ENCODE data around the gene VKORC1. TPM values are rescaled to one million over a fixed set of nuclear protein-coding genes. Genes with fewer than 3 reads are reported as not detected.
"Not testable (repeated sequence)": the region's sequence is repeated elsewhere in the genome, so short reads cannot be mapped to it uniquely, and the experiment has no call there.

The VKORC1 gene
- total and polyA plus RNA-seq, 2 donors (not counting 1 experiment from before 2014, with no cell fraction given) = 118 to 301 TPM

GRCh38 chr16:31107465-31107867 lies 12.9 kb upstream of the VKORC1 start:
- TF ChIP-seq CTCF (conservative IDR thresholded peaks at IDR 0.05 in 1 of 2, IDR thresholded peaks at IDR 0.05 in 1 of 2; ENCODE audit: low read depth in 1 of 2, low read length in 2 of 2) (no peak), EZH2 (IDR thresholded peaks at IDR 0.05; ENCODE audit: low read length, missing control alignments) (no peak)
- H3K4me2 ChIP-seq (ENCODE audit: extremely low read depth, insufficient read depth, low read length) = peak overlapping the region; percentile 83
- H3K27me3 ChIP-seq (ENCODE audit: control insufficient read depth, insufficient read depth, low read length) = no peaks in the 10 kb centered on the region
- no peak overlapping the region for H2AFZ ChIP-seq (ENCODE audit: low read length)
- no peaks in the 10 kb centered on the region for H3K9me3 ChIP-seq (ENCODE audit: control insufficient read depth, insufficient read depth, low read depth, low read length)
- no peak overlapping the region for H3K9ac ChIP-seq (ENCODE audit: insufficient read depth, low read length)
- H3K27ac ChIP-seq (ENCODE audit: insufficient read depth, low read length) = no peak overlapping the region
- H3K4me1 ChIP-seq (ENCODE audit: control insufficient read depth, extremely low read depth, insufficient read depth, low read length) = peaks cover 3% of the 10 kb centered on the region
- no peak for DNase-seq (ENCODE audit: low read depth in 2 of 2)
- no peaks in the 10 kb centered on the region for H4K20me1 ChIP-seq (ENCODE audit: control insufficient read depth, extremely low read depth, insufficient read depth, low read length)
- peaks cover 9% of the 10 kb centered on the region for H3K79me2 ChIP-seq (ENCODE audit: control insufficient read depth, insufficient read depth, low read length)
- H3K36me3 ChIP-seq (ENCODE audit: control insufficient read depth, insufficient read depth, low read length) = peaks cover 19% of the 10 kb centered on the region
- peak overlapping the region in 2 of 4 experiments; percentile 52 to 95 for H3K4me3 ChIP-seq (replicated peaks in 1 of 4; ENCODE audit: control extremely low read depth in 1 of 4, insufficient read depth in 1 of 4, low read depth in 3 of 4, low read length in 4 of 4)

- no peak for DNase-seq (ENCODE audit: low read depth in 2 of 2)
- no peaks in the 10 kb centered on the region for H3K9me3 ChIP-seq (ENCODE audit: control insufficient read depth, insufficient read depth, low read depth, low read length)
- H3K79me2 ChIP-seq (ENCODE audit: control insufficient read depth, insufficient read depth, low read length) = peaks cover 9% of the 10 kb centered on the region
- no peak overlapping the region for H3K4me3 ChIP-seq (replicated peaks in 1 of 4; ENCODE audit: control extremely low read depth in 1 of 4, insufficient read depth in 1 of 4, low read depth in 3 of 4, low read length in 4 of 4)
- H3K27me3 ChIP-seq (ENCODE audit: control insufficient read depth, insufficient read depth, low read length) = no peaks in the 10 kb centered on the region
- no peak overlapping the region for H3K9ac ChIP-seq (ENCODE audit: insufficient read depth, low read length)
- no peak overlapping the region for H3K4me2 ChIP-seq (ENCODE audit: extremely low read depth, insufficient read depth, low read length)
- H4K20me1 ChIP-seq (ENCODE audit: control insufficient read depth, extremely low read depth, insufficient read depth, low read length) = no peaks in the 10 kb centered on the region
- peaks cover 13% of the 10 kb centered on the region for H3K36me3 ChIP-seq (ENCODE audit: control insufficient read depth, insufficient read depth, low read length)
- peaks cover 3% of the 10 kb centered on the region for H3K4me1 ChIP-seq (ENCODE audit: control insufficient read depth, extremely low read depth, insufficient read depth, low read length)
- no peak overlapping the region for H3K27ac ChIP-seq (ENCODE audit: insufficient read depth, low read length)
- TF ChIP-seq EZH2 (IDR thresholded peaks at IDR 0.05; ENCODE audit: low read length, missing control alignments) (no peak), CTCF (conservative IDR thresholded peaks at IDR 0.05 in 1 of 2, IDR thresholded peaks at IDR 0.05 in 1 of 2; ENCODE audit: low read depth in 1 of 2, low read length in 2 of 2) (no peak)
- H2AFZ ChIP-seq (ENCODE audit: low read length) = no peak overlapping the region
Observed at GRCh38 chr16:31106509-31107464, 12.2 kb upstream of the VKORC1 start.

- peak; percentile 32 to 46 for DNase-seq (ENCODE audit: low read depth in 2 of 2)
- H3K4me2 ChIP-seq (ENCODE audit: extremely low read depth, insufficient read depth, low read length) = peak overlapping the region; percentile 25
- peak overlapping the region; percentile 93 for H2AFZ ChIP-seq (ENCODE audit: low read length)
- no peak overlapping the region for H3K4me3 ChIP-seq (replicated peaks in 1 of 4; ENCODE audit: control extremely low read depth in 1 of 4, insufficient read depth in 1 of 4, low read depth in 3 of 4, low read length in 4 of 4)
- H3K9me3 ChIP-seq (ENCODE audit: control insufficient read depth, insufficient read depth, low read depth, low read length) = no peaks in the 10 kb centered on the region
- no peak for TF ChIP-seq EZH2 (IDR thresholded peaks at IDR 0.05; ENCODE audit: low read length, missing control alignments)
- TF ChIP-seq CTCF (conservative IDR thresholded peaks at IDR 0.05 in 1 of 2, IDR thresholded peaks at IDR 0.05 in 1 of 2; ENCODE audit: low read depth in 1 of 2, low read length in 2 of 2) = peak; percentile 61 to 78
- peak overlapping the region; percentile 20 for H3K27ac ChIP-seq (ENCODE audit: insufficient read depth, low read length)
- H4K20me1 ChIP-seq (ENCODE audit: control insufficient read depth, extremely low read depth, insufficient read depth, low read length) = no peaks in the 10 kb centered on the region
- peaks cover 6% of the 10 kb centered on the region for H3K36me3 ChIP-seq (ENCODE audit: control insufficient read depth, insufficient read depth, low read length)
- peaks cover 9% of the 10 kb centered on the region for H3K79me2 ChIP-seq (ENCODE audit: control insufficient read depth, insufficient read depth, low read length)
- H3K9ac ChIP-seq (ENCODE audit: insufficient read depth, low read length) = no peak overlapping the region
- peaks cover 3% of the 10 kb centered on the region for H3K4me1 ChIP-seq (ENCODE audit: control insufficient read depth, extremely low read depth, insufficient read depth, low read length)
- no peaks in the 10 kb centered on the region for H3K27me3 ChIP-seq (ENCODE audit: control insufficient read depth, insufficient read depth, low read length)
Observed at GRCh38 chr16:31105677-31106213, 11.1 kb upstream of the VKORC1 start.

GRCh38 chr16:31100876-31101641 lies 6.5 kb upstream of the VKORC1 start:
- H3K9ac ChIP-seq (ENCODE audit: insufficient read depth, low read length); H2AFZ ChIP-seq (ENCODE audit: low read length); H3K4me1 ChIP-seq (ENCODE audit: control insufficient read depth, extremely low read depth, insufficient read depth, low read length); H3K4me3 ChIP-seq (replicated peaks in 1 of 4; ENCODE audit: control extremely low read depth in 1 of 4, insufficient read depth in 1 of 4, low read depth in 3 of 4, low read length in 4 of 4); H3K79me2 ChIP-seq (ENCODE audit: control insufficient read depth, insufficient read depth, low read length); H4K20me1 ChIP-seq (ENCODE audit: control insufficient read depth, extremely low read depth, insufficient read depth, low read length); H3K27me3 ChIP-seq (ENCODE audit: control insufficient read depth, insufficient read depth, low read length); H3K9me3 ChIP-seq (ENCODE audit: control insufficient read depth, insufficient read depth, low read depth, low read length); H3K27ac ChIP-seq (ENCODE audit: insufficient read depth, low read length); H3K4me2 ChIP-seq (ENCODE audit: extremely low read depth, insufficient read depth, low read length); H3K36me3 ChIP-seq (ENCODE audit: control insufficient read depth, insufficient read depth, low read length); DNase-seq (ENCODE audit: low read depth in 2 of 2): not testable (repeated sequence)

Data from fibroblast of lung (primary cell).